ENCODE results near the gene EXOC2.

Gene EXOC2

DNA sequence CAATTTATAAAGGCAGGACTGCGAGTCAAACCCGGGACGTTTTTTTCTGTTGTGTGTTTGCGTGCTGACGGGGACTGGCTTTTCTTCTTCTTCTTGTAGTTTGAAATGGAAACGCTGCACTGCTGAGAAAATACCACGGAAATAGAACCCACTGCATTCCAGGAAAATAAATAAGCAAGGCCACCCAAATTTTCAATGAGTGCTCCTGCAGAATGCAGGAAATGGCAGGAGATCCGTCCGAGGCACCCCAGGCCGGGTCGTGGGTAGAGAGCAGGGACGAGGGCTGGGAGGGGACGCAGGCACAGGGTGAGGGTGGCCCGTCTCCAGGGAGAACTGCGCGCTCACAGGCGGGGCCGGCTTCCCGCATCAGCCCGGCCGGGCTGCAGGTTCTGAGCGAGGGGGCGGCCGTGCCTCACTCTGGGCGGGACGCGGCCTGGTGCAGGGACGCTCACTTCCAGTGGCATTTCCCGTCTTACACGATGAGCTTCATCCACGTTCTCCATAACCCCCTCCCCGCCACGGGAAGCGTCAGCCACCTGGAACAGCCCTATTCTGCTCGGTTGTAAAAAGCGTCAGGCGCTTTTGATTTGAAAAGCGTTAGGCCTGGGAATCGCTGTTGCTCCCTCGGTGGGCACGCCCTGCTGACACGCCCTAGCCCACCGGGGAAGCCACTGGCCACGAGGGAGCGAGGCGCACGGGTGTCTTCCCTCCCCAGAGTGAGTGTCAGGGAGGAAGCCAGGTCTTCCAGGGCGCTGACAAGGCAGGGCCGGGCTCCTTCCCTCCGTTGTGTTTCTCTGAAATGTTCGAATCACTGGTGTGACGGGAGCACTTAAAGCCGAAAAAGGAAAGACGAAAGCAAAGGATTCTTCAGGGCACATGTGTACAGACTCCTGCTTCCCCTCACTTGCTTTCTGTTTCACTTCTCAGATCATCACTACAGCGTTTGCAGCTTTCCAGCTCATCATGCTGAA lies 17.9 kb upstream of the EXOC2 start:
- no peak for TF ChIP-seq FOXP2 (optimal IDR thresholded peaks at IDR 0.05; ENCODE audit: borderline replicate concordance, extremely low read depth, extremely low read length, insufficient read depth)
- TF ChIP-seq, protein P1, sequence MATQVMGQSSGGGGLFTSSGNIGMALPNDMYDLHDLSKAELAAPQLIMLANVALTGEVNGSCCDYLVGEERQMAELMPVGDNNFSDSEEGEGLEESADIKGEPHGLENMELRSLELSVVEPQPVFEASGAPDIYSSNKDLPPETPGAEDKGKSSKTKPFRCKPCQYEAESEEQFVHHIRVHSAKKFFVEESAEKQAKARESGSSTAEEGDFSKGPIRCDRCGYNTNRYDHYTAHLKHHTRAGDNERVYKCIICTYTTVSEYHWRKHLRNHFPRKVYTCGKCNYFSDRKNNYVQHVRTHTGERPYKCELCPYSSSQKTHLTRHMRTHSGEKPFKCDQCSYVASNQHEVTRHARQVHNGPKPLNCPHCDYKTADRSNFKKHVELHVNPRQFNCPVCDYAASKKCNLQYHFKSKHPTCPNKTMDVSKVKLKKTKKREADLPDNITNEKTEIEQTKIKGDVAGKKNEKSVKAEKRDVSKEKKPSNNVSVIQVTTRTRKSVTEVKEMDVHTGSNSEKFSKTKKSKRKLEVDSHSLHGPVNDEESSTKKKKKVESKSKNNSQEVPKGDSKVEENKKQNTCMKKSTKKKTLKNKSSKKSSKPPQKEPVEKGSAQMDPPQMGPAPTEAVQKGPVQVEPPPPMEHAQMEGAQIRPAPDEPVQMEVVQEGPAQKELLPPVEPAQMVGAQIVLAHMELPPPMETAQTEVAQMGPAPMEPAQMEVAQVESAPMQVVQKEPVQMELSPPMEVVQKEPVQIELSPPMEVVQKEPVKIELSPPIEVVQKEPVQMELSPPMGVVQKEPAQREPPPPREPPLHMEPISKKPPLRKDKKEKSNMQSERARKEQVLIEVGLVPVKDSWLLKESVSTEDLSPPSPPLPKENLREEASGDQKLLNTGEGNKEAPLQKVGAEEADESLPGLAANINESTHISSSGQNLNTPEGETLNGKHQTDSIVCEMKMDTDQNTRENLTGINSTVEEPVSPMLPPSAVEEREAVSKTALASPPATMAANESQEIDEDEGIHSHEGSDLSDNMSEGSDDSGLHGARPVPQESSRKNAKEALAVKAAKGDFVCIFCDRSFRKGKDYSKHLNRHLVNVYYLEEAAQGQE (IDR thresholded peaks at IDR 0.05; ENCODE audit: insufficient read depth in 1 of 2, low read depth in 2 of 2, low read length in 2 of 2): no peak
- TF ChIP-seq SIN3A (IDR thresholded peaks at IDR 0.05; ENCODE audit: borderline replicate concordance, insufficient read depth, low read length): no peak

DNA sequence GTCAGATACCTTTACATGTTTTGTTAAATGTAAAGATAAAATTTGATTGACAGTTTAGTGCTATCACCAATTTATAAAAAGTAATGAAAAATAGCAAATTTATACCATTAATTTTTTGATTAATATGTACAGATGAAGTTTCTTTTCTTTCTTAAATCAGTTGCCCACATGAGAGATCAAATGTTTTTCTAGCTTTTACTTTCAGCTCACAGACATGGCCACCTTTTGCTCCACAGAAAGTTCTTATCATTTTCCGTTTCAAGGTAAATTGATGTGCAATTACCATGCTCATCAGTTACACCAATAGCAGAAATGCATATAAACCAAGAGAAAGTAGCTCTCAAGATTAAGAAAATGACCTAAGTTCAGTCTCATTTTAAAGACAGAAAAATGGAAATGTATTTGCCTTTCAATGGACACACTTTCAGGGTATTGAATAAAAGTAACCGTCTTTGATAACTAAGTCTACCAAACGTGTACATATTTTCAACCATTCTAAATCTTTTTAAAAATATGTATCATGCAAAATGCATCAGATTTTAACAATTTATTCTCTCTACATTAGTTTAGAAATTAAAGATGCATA lies 16.6 kb upstream of the EXOC2 start:
- TF ChIP-seq, protein P1 (IDR thresholded peaks at IDR 0.05; ENCODE audit: insufficient read depth in 1 of 2, low read depth in 2 of 2, low read length in 2 of 2): no peak
- TF ChIP-seq TAF1 (IDR thresholded peaks at IDR 0.05; ENCODE audit: borderline replicate concordance, insufficient read depth, low read length) (no peak), FOXP2 (optimal IDR thresholded peaks at IDR 0.05; ENCODE audit: borderline replicate concordance, extremely low read depth, extremely low read length, insufficient read depth) (no peak), SIN3A (IDR thresholded peaks at IDR 0.05; ENCODE audit: borderline replicate concordance, insufficient read depth, low read length) (no peak), POLR2AphosphoS5 (IDR thresholded peaks at IDR 0.05; ENCODE audit: low read depth, low read length) (no peak)

DNA sequence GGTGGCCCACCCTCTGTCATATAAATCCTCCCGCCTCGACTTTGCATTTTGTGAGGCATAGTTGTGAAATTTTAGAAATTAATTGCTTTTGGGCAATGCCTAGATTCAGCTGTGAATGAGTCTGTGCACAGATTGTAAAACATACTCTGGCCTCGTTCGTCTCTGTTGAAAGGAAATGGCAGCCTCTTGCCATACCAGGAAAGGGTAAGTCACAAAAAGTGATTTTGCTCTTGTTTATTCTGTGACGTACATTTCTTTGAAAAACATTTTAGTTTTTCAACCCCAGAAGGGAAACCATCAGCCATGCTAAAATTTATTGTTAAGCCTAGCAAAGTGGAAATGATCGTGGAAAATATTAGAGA lies 15.3 kb upstream of the EXOC2 start:
- TF ChIP-seq TAF1 (IDR thresholded peaks at IDR 0.05; ENCODE audit: borderline replicate concordance, insufficient read depth, low read length) (no peak), POLR2AphosphoS5 (IDR thresholded peaks at IDR 0.05; ENCODE audit: low read depth, low read length) (no peak)

DNA sequence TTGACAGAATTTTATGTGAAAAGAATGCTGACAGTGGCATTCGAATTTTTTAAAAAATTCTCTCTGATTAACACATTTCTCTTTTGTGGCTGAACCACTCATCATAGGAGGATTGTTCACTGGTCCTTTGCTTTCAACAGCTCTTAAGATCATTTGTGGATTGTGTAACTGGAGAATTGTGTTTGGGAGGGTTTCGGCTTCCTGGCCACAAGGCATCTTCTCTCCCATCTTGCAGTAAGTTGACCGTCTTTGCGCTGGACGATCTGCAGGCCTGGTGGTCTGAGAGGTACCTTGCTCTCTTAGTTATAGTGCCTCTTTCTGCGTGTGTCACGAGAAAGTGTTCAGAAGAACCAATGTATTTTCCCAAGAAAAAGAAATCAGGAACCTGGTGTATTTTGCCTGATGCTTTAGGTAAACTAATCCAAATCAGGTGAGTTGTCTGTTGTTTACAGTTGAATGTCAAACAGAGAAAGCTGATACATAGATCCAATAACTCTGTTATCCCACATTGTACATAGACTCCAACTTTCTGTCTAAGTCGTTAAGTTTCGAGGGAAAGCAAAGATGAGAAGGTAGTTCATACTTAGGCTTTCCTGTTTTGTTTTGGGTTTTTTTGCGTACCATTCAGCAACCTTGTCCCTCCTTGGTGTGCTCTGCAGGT lies 14.8 kb upstream of the EXOC2 start:
- TF ChIP-seq FOXP2 (optimal IDR thresholded peaks at IDR 0.05; ENCODE audit: borderline replicate concordance, extremely low read depth, extremely low read length, insufficient read depth): no peak
- TF ChIP-seq POLR2AphosphoS5 (IDR thresholded peaks at IDR 0.05; ENCODE audit: low read depth, low read length): no peak
- TF ChIP-seq, protein P1 (IDR thresholded peaks at IDR 0.05; ENCODE audit: insufficient read depth in 1 of 2, low read depth in 2 of 2, low read length in 2 of 2): no peak
- TF ChIP-seq TAF1 (IDR thresholded peaks at IDR 0.05; ENCODE audit: borderline replicate concordance, insufficient read depth, low read length): no peak

DNA sequence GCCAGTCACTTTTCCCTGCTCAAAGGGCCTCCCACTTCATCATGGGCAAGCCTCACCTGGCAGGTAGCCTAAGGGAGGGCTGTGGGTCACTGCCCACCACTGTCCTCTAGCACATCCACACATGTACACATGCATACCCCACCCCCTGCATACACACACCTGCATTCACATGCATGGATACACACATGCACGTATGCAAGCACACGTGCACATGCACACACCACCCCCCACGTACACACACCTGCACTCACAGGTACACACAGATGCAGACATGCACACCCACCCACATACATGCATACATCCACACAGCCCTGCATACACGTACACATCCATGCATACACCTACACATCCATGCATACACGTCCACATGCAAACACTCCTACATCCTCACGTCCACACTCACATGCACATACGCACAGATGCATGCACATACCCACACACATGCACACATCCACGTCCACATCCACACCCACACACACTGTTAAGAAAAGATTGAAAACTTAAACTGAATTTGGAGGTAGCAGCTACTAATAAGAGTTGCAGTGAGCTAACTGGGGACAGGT lies 14.0 kb upstream of the EXOC2 start:
- TF ChIP-seq TAF1 (IDR thresholded peaks at IDR 0.05; ENCODE audit: borderline replicate concordance, insufficient read depth, low read length) (no peak), FOXP2 (optimal IDR thresholded peaks at IDR 0.05; ENCODE audit: borderline replicate concordance, extremely low read depth, extremely low read length, insufficient read depth) (no peak), POLR2AphosphoS5 (IDR thresholded peaks at IDR 0.05; ENCODE audit: low read depth, low read length) (no peak), SIN3A (IDR thresholded peaks at IDR 0.05; ENCODE audit: borderline replicate concordance, insufficient read depth, low read length) (no peak)
- TF ChIP-seq, protein P1 (IDR thresholded peaks at IDR 0.05; ENCODE audit: insufficient read depth in 1 of 2, low read depth in 2 of 2, low read length in 2 of 2): no peak
